Mesendoderm (in vitro differentiated cells): ENCODE results near the gene C1orf141. TPM values are rescaled to one million over a fixed set of nuclear protein-coding genes. Genes with fewer than 3 reads are reported as not detected.

ENCODE experiments used
- DNase-seq: peaks from one replicate; pipeline ENCODE4 v3.0.0; 2013
- H2AK5ac ChIP-seq: 2 replicates; pipeline ENCODE4 v1.6.1; 2013; ENCODE audit warnings: low read length, inconsistent platforms
- H2BK120ac ChIP-seq: 2 replicates; pipeline ENCODE4 v1.6.1; 2013; ENCODE audit warnings: low read depth, mild to moderate bottlenecking, low read length, moderate library complexity, mixed read lengths
- H2BK15ac ChIP-seq: replicated peaks from 2 replicates; pipeline ENCODE4 v1.6.1; 2013; ENCODE audit warnings: low read depth, mild to moderate bottlenecking, moderate library complexity
- H2BK5ac ChIP-seq: 2 replicates; pipeline ENCODE4 v1.6.1; 2013; ENCODE audit warnings: low read length, inconsistent platforms
- H3K18ac ChIP-seq: 2 replicates; pipeline ENCODE4 v1.6.1; 2013; ENCODE audit warnings: mild to moderate bottlenecking, low read length, mixed read lengths
- H3K23ac ChIP-seq: one replicate; pipeline ENCODE4 v1.6.1; 2013; ENCODE audit warnings: low read length
- H3K27ac ChIP-seq: 2 replicates; pipeline ENCODE4 v1.5.1; 2013; ENCODE audit warnings: low read depth, mild to moderate bottlenecking, inconsistent platforms, low read length, moderate library complexity
- H3K27me3 ChIP-seq: 2 replicates; pipeline ENCODE4 v1.6.1; 2013; ENCODE audit warnings: low read length, control low read depth, mild to moderate bottlenecking, inconsistent platforms; ENCODE audit not compliant: insufficient read depth, poor library complexity
- H3K36me3 ChIP-seq: 2 replicates; pipeline ENCODE4 v1.6.1; 2013; ENCODE audit warnings: low read length, inconsistent platforms; ENCODE audit not compliant: control insufficient read depth, insufficient read depth
- H3K4ac ChIP-seq: one replicate; pipeline ENCODE4 v1.6.1; 2013; ENCODE audit warnings: low read depth, mild to moderate bottlenecking, low read length, moderate library complexity
- H3K4me1 ChIP-seq: 2 replicates; pipeline ENCODE4 v1.6.1; 2013; ENCODE audit warnings: low read depth, low read length, inconsistent platforms; ENCODE audit not compliant: control insufficient read depth
- H3K4me2 ChIP-seq: 2 replicates; pipeline ENCODE4 v1.6.1; 2013; ENCODE audit warnings: low read length
- H3K4me3 ChIP-seq: 2 replicates; pipeline ENCODE4 v1.5.1; 2013; ENCODE audit warnings: mild to moderate bottlenecking, low read length
- H3K56ac ChIP-seq: one replicate; pipeline ENCODE4 v1.6.1; 2013; ENCODE audit warnings: low read length
- H3K79me1 ChIP-seq: 2 replicates; pipeline ENCODE4 v1.6.1; 2013; ENCODE audit warnings: low read length, inconsistent platforms
- H3K79me2 ChIP-seq: 2 replicates; pipeline ENCODE4 v1.6.1; 2013; ENCODE audit warnings: mild to moderate bottlenecking, low read length; ENCODE audit not compliant: control insufficient read depth, insufficient read depth
- H3K9ac ChIP-seq: 2 replicates; pipeline ENCODE4 v1.6.1; 2013; ENCODE audit warnings: low read length, inconsistent platforms
- H4K5ac ChIP-seq: one replicate; pipeline ENCODE4 v1.6.1; 2013; ENCODE audit warnings: low read length
- H4K8ac ChIP-seq: one replicate; pipeline ENCODE4 v1.6.1; 2013; ENCODE audit warnings: low read depth, mild to moderate bottlenecking, control low read depth, low read length, moderate library complexity
- WGBS: extraction: QIAGEN DNeasy Blood & Tissue Kit; methylation state at CpG from one replicate; pipeline ENCODE4 v1.1.7; 2013; ENCODE audit warnings: low lambda C conversion rate, missing lambda C conversion rate; ENCODE audit not compliant: insufficient coverage; ENCODE audit errors: extremely low coverage; 5-methylcytosine and 5-hydroxymethylcytosine counted together
- small RNA-seq: library from polyadenylated mRNA; stranded (forward); fragments of <200 nt; extraction: miRNeasy Mini kit (QIAGEN cat#:217004); gene quantifications from one replicate; pipeline ENCODE3, GENCODE V24; 2013; ENCODE audit not compliant: insufficient read depth

The C1orf141 gene

DNA sequence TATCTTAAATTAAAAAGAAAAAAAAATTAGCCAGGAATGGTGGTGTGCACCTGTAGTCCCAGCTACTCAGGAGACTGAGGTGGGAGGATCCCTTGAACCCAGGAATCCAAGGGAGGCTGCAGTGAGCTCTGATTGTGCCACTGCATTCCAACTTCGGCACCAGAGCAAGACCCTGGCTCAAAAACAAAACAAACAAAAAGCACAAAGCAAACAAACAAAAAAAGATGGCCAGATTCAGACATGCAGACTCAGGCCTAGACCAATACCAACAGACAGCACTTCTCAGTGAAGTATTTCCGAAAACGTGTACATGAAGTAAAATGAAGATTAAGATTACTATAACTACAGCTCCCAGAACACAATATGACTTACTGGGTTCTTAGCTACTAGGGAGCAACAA, 91.4 kb downstream of the C1orf141 start:
- no peak overlapping the region for H2BK5ac ChIP-seq
- DNase-seq, result no peak
- no peaks in the 10 kb centered on the region for H3K27me3 ChIP-seq
- H3K27ac ChIP-seq, result no peak overlapping the region
- no peak overlapping the region for H3K4me3 ChIP-seq
- no peak overlapping the region for H4K8ac ChIP-seq
- no CpG with 5 or more reads among the region's 3 CpGs for WGBS
- H3K79me1 ChIP-seq, result no peaks in the 10 kb centered on the region
- H3K23ac ChIP-seq, result no peak overlapping the region
- H2AK5ac ChIP-seq, result no peak overlapping the region
- H3K9ac ChIP-seq, result no peak overlapping the region
- no peak overlapping the region for H3K4me2 ChIP-seq
- no peaks in the 10 kb centered on the region for H3K36me3 ChIP-seq
- H3K79me2 ChIP-seq, result no peaks in the 10 kb centered on the region
- H3K18ac ChIP-seq, result no peak overlapping the region
- H4K5ac ChIP-seq, result no peak overlapping the region
- no peak overlapping the region for H3K4ac ChIP-seq
- no peak overlapping the region for H2BK15ac ChIP-seq
- H3K56ac ChIP-seq, result no peak overlapping the region
- H3K4me1 ChIP-seq, result no peaks in the 10 kb centered on the region
- H2BK120ac ChIP-seq, result no peak overlapping the region

Small RNA genes lying within 50 kb of the gene (small RNA-seq; reads per million reads assigned to genes)
- not detected for gene RF00322
